ELR (cell line): ENCODE data around the gene USP13.

Source experiments
- DNase-seq: peaks from one replicate; pipeline ENCODE4 v3.0.0-alpha.2; 2015; ENCODE audit warnings: low read depth

The USP13 gene

GRCh38 chr3:179697736-179698332, 45.0 kb downstream of the USP13 start:
- no peak for DNase-seq

- no peak for DNase-seq
These were observed 47.9 kb downstream of the USP13 start for GRCh38 chr3:179700716-179701115.

- no peak for DNase-seq
These were observed 48.5 kb downstream of the USP13 start for GRCh38 chr3:179701176-179701827.

- no peak for DNase-seq
These were observed 49.6 kb downstream of the USP13 start for GRCh38 chr3:179702271-179702947.

GRCh38 chr3:179703816-179704215, 51.0 kb downstream of the USP13 start:
- DNase-seq: no peak

GRCh38 chr3:179706233-179706632, 53.4 kb downstream of the USP13 start:
- DNase-seq: no peak

- no peak for DNase-seq
These were observed 57.2 kb downstream of the USP13 start for GRCh38 chr3:179710079-179710478.

- peak; percentile 48 for DNase-seq
These were observed 60.8 kb downstream of the USP13 start for GRCh38 chr3:179713643-179714090.

- no peak for DNase-seq
These were observed 62.7 kb downstream of the USP13 start for GRCh38 chr3:179715582-179715981.

- DNase-seq: peak; percentile 5
These were observed 63.4 kb downstream of the USP13 start for GRCh38 chr3:179716226-179716625.

- DNase-seq: peak; percentile 66
These were observed 64.0 kb downstream of the USP13 start for GRCh38 chr3:179716811-179717210.

- DNase-seq: no peak
These were observed 64.4 kb downstream of the USP13 start for GRCh38 chr3:179717219-179717618.

GRCh38 chr3:179719048-179719734, 66.4 kb downstream of the USP13 start:
- no peak for DNase-seq

GRCh38 chr3:179720196-179720595, 67.4 kb downstream of the USP13 start:
- DNase-seq: no peak

GRCh38 chr3:179723617-179724016, 70.8 kb downstream of the USP13 start:
- no peak for DNase-seq

GRCh38 chr3:179726075-179726699, 73.3 kb downstream of the USP13 start:
- DNase-seq: no peak

- DNase-seq: no peak
These were observed 76.2 kb downstream of the USP13 start for GRCh38 chr3:179729086-179729485.

- no peak for DNase-seq
These were observed 77.1 kb downstream of the USP13 start for GRCh38 chr3:179729981-179730380.

GRCh38 chr3:179730506-179730905, 77.7 kb downstream of the USP13 start:
- DNase-seq: no peak

- no peak for DNase-seq
These were observed 78.7 kb downstream of the USP13 start for GRCh38 chr3:179731544-179731943.

GRCh38 chr3:179732661-179733348, 80.0 kb downstream of the USP13 start:
- peak; percentile 21 for DNase-seq

- no peak for DNase-seq
These were observed 81.0 kb downstream of the USP13 start for GRCh38 chr3:179733797-179734196.
